ENCODE data around the gene DCST1. TPM values are rescaled to one million over a fixed set of nuclear protein-coding genes. Genes with fewer than 3 reads are reported as not detected.

Gene DCST1
- total RNA-seq, 1 experiment from 2014 or later, result 0.22 TPM

DNA sequence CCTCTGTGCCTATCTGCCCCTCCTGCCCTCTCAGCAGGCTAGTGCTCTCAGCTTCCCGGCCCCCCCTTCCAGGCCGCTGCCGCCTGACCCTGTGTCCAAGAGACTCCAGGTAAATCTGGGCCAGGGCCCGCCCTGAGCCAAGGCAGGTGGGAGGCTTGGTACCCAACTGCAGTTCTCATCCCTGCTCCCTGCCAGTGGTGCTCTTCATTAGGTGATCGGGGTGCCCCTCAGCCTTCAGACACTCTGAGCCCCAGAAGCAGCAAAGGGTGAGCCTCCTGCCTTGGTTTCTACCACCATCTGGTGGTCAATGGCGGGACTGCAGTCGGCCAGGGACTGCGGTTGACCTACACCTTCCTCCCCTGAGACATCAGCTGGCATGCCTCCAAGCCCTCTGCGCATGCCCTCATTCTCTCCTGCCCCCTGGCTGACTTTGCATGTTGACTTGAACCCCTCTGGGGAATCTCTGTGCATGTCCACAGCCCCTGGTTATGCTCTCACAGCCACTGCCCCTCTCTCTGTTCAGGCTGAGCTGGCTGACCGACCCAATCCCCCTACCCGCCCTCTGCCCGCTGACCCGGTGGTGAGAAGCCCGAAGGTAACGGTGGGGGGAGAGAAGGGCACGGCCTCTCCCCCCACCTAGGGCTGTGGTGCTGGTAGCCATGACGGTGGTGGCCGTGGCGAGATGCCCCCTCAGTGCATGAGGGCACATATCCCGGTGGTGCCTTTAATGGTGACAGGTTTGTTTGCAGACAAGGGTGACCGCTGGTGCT lies 27.9 kb downstream of the DCST1 start:
- Histone ChIP-seq H3K27ac (no peak overlapping the region), H3F3A (ENCODE audit: insufficient read depth, low read depth) (peaks cover 24% of the 10 kb centered on the region; the same call in 1 of the 2 replicates), H3K4me1 (replicated peaks; ENCODE audit: insufficient read depth) (peaks cover 10% of the 10 kb centered on the region), H3K79me2 (ENCODE audit: low read depth) (peaks cover 13% of the 10 kb centered on the region), H4K20me1 (ENCODE audit: insufficient read depth) (peaks cover 7% of the 10 kb centered on the region), H3K9me2 (ENCODE audit: insufficient read depth) (no peaks in the 10 kb centered on the region), H3K36me3 (ENCODE audit: low read depth) (peaks cover 14% of the 10 kb centered on the region; the same call in 1 of the 2 replicates), H3K4me3 (no peak overlapping the region), H3K27me3 (ENCODE audit: insufficient read depth, low read depth) (no peaks in the 10 kb centered on the region), H3K4me2 (no peak overlapping the region), H2AFZ (no peak overlapping the region), H3K9me3 (ENCODE audit: insufficient read depth, low read depth) (no peaks in the 10 kb centered on the region)
- ChIA-PET POLR2A (ENCODE audit: unreplicated experiment) (no interaction called here), CTCF (interaction anchor here (0.8 kb wide), 1 partner anchor 17 kb away, joined by 3 read pairs; no protein-coding TSS in a partner anchor)
- intact Hi-C loops (cut with micrococcal nuclease; ENCODE audit: unreplicated experiment), result loop anchor here (1.0 to 5.0 kb wide), 3 partner anchors 155 to 504 kb away; partner anchors contain the start of gene UBE2Q1
- peak; percentile 72 to 90 for DNase-seq
- BruUV-seq (replicated peaks), result no TSS peak
- no peak for TF ChIP-seq EZH2 (IDR thresholded peaks at IDR 0.05; ENCODE audit: low read depth)
- TF ChIP-seq, protein P1, sequence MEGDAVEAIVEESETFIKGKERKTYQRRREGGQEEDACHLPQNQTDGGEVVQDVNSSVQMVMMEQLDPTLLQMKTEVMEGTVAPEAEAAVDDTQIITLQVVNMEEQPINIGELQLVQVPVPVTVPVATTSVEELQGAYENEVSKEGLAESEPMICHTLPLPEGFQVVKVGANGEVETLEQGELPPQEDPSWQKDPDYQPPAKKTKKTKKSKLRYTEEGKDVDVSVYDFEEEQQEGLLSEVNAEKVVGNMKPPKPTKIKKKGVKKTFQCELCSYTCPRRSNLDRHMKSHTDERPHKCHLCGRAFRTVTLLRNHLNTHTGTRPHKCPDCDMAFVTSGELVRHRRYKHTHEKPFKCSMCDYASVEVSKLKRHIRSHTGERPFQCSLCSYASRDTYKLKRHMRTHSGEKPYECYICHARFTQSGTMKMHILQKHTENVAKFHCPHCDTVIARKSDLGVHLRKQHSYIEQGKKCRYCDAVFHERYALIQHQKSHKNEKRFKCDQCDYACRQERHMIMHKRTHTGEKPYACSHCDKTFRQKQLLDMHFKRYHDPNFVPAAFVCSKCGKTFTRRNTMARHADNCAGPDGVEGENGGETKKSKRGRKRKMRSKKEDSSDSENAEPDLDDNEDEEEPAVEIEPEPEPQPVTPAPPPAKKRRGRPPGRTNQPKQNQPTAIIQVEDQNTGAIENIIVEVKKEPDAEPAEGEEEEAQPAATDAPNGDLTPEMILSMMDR (conservative IDR thresholded peaks at IDR 0.05), result peak; percentile 99

DNA sequence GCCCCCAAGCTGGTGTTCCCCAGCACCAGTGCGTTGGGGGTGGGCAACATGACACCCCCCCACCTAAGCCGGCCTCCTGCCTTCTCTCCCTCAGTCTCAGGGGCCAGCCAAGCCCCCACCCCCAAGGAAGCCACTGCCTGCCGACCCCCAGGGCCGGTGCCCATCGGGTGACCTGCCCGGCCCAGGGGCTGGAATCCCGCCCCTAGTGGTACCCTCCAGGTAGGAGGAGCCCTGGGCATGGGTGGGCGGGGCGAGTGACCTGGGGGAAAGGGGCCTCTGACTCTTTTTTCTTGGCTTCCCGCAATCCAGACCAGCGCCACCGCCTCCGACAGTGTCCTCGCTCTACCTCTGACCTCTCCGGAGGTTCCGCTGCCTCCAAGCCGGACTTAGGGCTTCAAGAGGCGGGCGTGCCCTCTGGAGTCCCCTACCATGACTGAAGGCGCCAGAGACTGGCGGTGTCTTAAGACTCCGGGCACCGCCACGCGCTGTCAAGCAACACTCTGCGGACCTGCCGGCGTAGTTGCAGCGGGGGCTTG lies 28.6 kb downstream of the DCST1 start:
- Histone ChIP-seq H3K9me2 (ENCODE audit: insufficient read depth) (no peaks in the 10 kb centered on the region), H3K27me3 (ENCODE audit: insufficient read depth, low read depth) (no peaks in the 10 kb centered on the region), H3K4me2 (no peak overlapping the region), H3K4me3 (no peak overlapping the region), H3K9me3 (ENCODE audit: insufficient read depth, low read depth) (no peaks in the 10 kb centered on the region), H3F3A (ENCODE audit: insufficient read depth, low read depth) (peaks cover 24% of the 10 kb centered on the region; the same call in 1 of the 2 replicates), H3K27ac (no peak overlapping the region), H4K20me1 (ENCODE audit: insufficient read depth) (peaks cover 7% of the 10 kb centered on the region), H3K4me1 (replicated peaks; ENCODE audit: insufficient read depth) (peaks cover 10% of the 10 kb centered on the region), H3K36me3 (ENCODE audit: low read depth) (peaks cover 14% of the 10 kb centered on the region; the same call in 1 of the 2 replicates), H3K79me2 (ENCODE audit: low read depth) (peaks cover 13% of the 10 kb centered on the region), H2AFZ (no peak overlapping the region)
- BruUV-seq (replicated peaks), result no TSS peak
- CTCF ChIA-PET, result interaction anchor here (0.8 kb wide), 1 partner anchor 17 kb away, joined by 3 read pairs; no protein-coding TSS in a partner anchor
- TF ChIP-seq, protein P1 (conservative IDR thresholded peaks at IDR 0.05), result no peak
- TF ChIP-seq EZH2 (IDR thresholded peaks at IDR 0.05; ENCODE audit: low read depth), result no peak
- DNase-seq, result no peak
- POLR2A ChIA-PET (ENCODE audit: unreplicated experiment), result no interaction called here
- intact Hi-C loops (cut with micrococcal nuclease; ENCODE audit: unreplicated experiment), result loop anchor here (5.0 kb wide), 2 partner anchors 395 to 505 kb away; partner anchors contain the start of gene UBE2Q1

DNA sequence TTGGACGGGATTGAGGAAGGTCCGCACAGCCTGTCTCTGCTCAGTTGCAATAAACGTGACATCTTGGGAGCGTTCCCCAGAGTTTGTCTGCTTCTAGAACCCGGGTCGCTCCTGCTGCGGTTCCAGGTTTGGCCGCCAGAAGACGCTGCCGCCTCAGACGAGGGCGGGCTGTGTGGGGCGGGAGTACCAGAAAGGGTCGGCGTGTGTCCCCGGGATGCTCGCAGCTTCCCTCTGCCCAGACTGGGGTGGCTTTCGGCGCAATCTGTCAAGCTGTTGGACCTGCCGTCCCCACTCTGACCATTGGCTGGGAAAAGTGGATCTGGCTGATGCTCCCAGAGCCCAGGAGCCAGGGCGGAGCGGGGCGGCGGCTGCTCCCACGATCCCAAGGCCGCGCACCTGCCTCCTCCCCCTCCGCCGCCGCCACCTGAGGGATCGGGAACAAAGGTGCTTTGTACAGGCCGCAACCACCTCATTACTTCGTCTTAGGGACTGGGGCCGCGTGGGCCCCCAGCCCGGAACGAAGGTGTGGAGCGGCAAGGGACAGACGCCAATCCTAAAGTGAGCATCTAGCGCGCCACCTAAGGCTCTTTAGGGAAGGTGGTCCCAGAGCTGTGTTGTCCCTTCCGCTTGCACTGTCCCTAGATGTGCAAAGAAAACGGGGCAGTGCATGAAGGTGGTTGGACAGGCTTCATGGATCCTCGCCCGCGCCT lies 29.2 kb downstream of the DCST1 start:
- H4K20me1 ChIP-seq (ENCODE audit: insufficient read depth), result peaks cover 7% of the 10 kb centered on the region
- peaks cover 13% of the 10 kb centered on the region for H3K79me2 ChIP-seq (ENCODE audit: low read depth)
- peak overlapping the region; percentile 80 for H3K4me2 ChIP-seq
- ChIA-PET POLR2A (ENCODE audit: unreplicated experiment) (interaction anchor here (0.7 kb wide), 1 partner anchor 65 kb away, joined by 6 read pairs; no protein-coding TSS in a partner anchor), CTCF (no interaction called here)
- H2AFZ ChIP-seq, result no peak overlapping the region
- intact Hi-C loops (cut with micrococcal nuclease; ENCODE audit: unreplicated experiment), result loop anchor here (1.0 to 5.0 kb wide), 3 partner anchors 21 to 506 kb away; partner anchors contain the start of gene UBE2Q1
- H3K4me1 ChIP-seq (replicated peaks; ENCODE audit: insufficient read depth), result peaks cover 10% of the 10 kb centered on the region
- H3K36me3 ChIP-seq (ENCODE audit: low read depth), result peaks cover 13% of the 10 kb centered on the region; the same call in 1 of the 2 replicates
- no peak for DNase-seq
- peak overlapping the region; percentile 74; the same call in 1 of the 2 replicates for H3K4me3 ChIP-seq
- TF ChIP-seq, protein P1 (conservative IDR thresholded peaks at IDR 0.05), result no peak
- TF ChIP-seq EZH2 (IDR thresholded peaks at IDR 0.05; ENCODE audit: low read depth), result no peak
- no peak overlapping the region for H3K27ac ChIP-seq
- no peaks in the 10 kb centered on the region for H3K9me2 ChIP-seq (ENCODE audit: insufficient read depth)
- no peaks in the 10 kb centered on the region for H3K9me3 ChIP-seq (ENCODE audit: insufficient read depth, low read depth)
- H3F3A ChIP-seq (ENCODE audit: insufficient read depth, low read depth), result peaks cover 24% of the 10 kb centered on the region; the same call in 1 of the 2 replicates
- no TSS peak for BruUV-seq (replicated peaks)
- no peaks in the 10 kb centered on the region for H3K27me3 ChIP-seq (ENCODE audit: insufficient read depth, low read depth)
